GM12873 (cell line): Measurements from ENCODE around the gene ZNF546.

Experiments used
- CTCF ChIP-seq: IDR thresholded peaks from 2 replicates; pipeline ENCODE4 v1.5.1; 2012; ENCODE audit warnings: low read depth, mild to moderate bottlenecking, moderate library complexity, low read length, control low read depth; ENCODE audit not compliant: insufficient read depth; ENCODE audit errors: missing control alignments

The ZNF546 gene

GRCh38 chr19:40054632-40055031, 57.8 kb downstream of the ZNF546 start:
- no peak for TF ChIP-seq CTCF

- TF ChIP-seq CTCF: no peak
Observed at GRCh38 chr19:40055049-40055448, 58.2 kb downstream of the ZNF546 start.

GRCh38 chr19:40055832-40056504, 59.1 kb downstream of the ZNF546 start, which contains the start of gene ZNF780B:
Gene ZNF780B (minus strand): TSS chr19:40056231. CDS start chr19:40050332, 5,899 bp downstream.
- TF ChIP-seq CTCF: no peak

- no peak for TF ChIP-seq CTCF
Observed at GRCh38 chr19:40056505-40056904, 59.6 kb downstream of the ZNF546 start.

- TF ChIP-seq CTCF: no peak
Observed at GRCh38 chr19:40057166-40057565, 60.3 kb downstream of the ZNF546 start.

GRCh38 chr19:40059624-40060023, 62.8 kb downstream of the ZNF546 start:
- no peak for TF ChIP-seq CTCF

- TF ChIP-seq CTCF: no peak
Observed at GRCh38 chr19:40070058-40070457, 73.2 kb downstream of the ZNF546 start.
